K562 (cell line): ENCODE results near the gene THYN1.

Experiments
- ADNP ChIP-seq: fragments of 200-800 bp; sonication (Bioruptor generic); IDR thresholded peaks from 2 replicates; pipeline ENCODE4 v1.6.1; 2016; ENCODE audit warnings: missing genetic modification characterization, missing compliant biosample characterization
- BRD9 ChIP-seq: fragments of 450-650 bp; IDR thresholded peaks from 2 replicates; pipeline ENCODE4 v1.6.1; 2018; ENCODE audit warnings: low read depth; ENCODE audit not compliant: partially characterized antibody
- KAT8 ChIP-seq: fragments of 450-650 bp; IDR thresholded peaks from 2 replicates; pipeline ENCODE4 v1.6.1; 2016; ENCODE audit warnings: low read depth, mild to moderate bottlenecking
- POLR2AphosphoS2 ChIP-seq: IDR thresholded peaks from 2 replicates; pipeline ENCODE4 v1.6.1; 2012; ENCODE audit warnings: low read length, improper control_type of control experiment
- SAFB2 ChIP-seq: fragments of 200-400 bp; formaldehyde crosslinking; IDR thresholded peaks from 2 replicates; pipeline ENCODE4 v1.6.1; 2018; ENCODE audit warnings: borderline replicate concordance, low read length, low read depth, moderate library complexity; ENCODE audit not compliant: severe bottlenecking
- ZNF133 ChIP-seq: fragments of 250-450 bp; sonication (Bioruptor Pico); IDR thresholded peaks from 2 replicates; pipeline ENCODE4 v1.4.0; 2020; ENCODE audit warnings: mild to moderate bottlenecking
- ZNF444 ChIP-seq: fragments of 250-450 bp; sonication (Bioruptor Pico); IDR thresholded peaks from 2 replicates; pipeline ENCODE4 v1.4.0; 2020; ENCODE audit warnings: mild to moderate bottlenecking, moderate library complexity
- ZNF561 ChIP-seq: fragments of 450-650 bp; formaldehyde crosslinking; conservative IDR thresholded peaks from 2 replicates; pipeline ENCODE4 v1.4.0; 2020; ENCODE audit warnings: mild to moderate bottlenecking, moderate library complexity
- TF ChIP-seq, protein P1 (sequence below), 2 experiments: fragments of 450-650 bp; formaldehyde crosslinking in 1 of 2; IDR thresholded peaks; 2 replicates each; pipeline versions ENCODE4 v1.4.0 to v1.6.1; 2014 to 2020; ENCODE audit warnings: mild to moderate bottlenecking in 2 of 2, borderline replicate concordance in 1 of 2, low read depth in 1 of 2
- TF ChIP-seq, protein P2 (sequence below), 3 experiments: IDR thresholded peaks in 2 of 3; conservative IDR thresholded peaks in 1 of 3; 2 replicates each; pipeline ENCODE4 v1.5.1; 2011 to 2012; ENCODE audit warnings: low read length in 3 of 3, mild to moderate bottlenecking in 3 of 3, control low read depth in 2 of 3, improper control_type of control experiment in 1 of 3, inconsistent platforms in 1 of 3, low read depth in 1 of 3, mixed read lengths in 1 of 3, moderate library complexity in 1 of 3; ENCODE audit not compliant: insufficient read depth in 2 of 3
- TF ChIP-seq, protein P3 (sequence below): fragments of 250-450 bp; sonication (Bioruptor Pico); IDR thresholded peaks from 2 replicates; pipeline ENCODE4 v1.4.0; 2020; ENCODE audit warnings: mild to moderate bottlenecking, moderate library complexity
- TF ChIP-seq, protein P4 (sequence below): sonication (generic); formaldehyde crosslinking; IDR thresholded peaks from 2 replicates; pipeline ENCODE4 v1.8.1; 2023; ENCODE audit warnings: mild to moderate bottlenecking, missing genetic modification reagents

DNA sequence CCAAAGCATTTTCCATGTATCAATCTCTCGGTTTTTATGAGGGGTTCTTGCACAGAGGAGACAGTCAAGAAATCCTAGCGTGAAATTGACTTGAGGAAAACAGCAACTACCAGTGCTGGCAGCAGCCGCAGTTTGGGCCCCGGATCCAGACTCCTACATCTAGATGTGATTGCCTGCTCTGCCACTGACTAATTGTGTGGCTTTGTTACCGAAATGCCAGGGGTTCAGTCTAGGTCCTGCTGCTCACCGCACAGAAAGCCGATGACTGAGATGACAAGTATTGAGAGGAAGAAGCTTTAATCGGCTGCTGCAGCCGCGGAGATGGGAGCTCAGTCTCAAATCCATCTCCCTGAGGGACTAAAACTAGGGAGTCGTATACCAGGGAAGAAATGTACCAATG, 14.8 kb upstream of the THYN1 start:
- TF ChIP-seq ADNP (tag) (no peak), POLR2AphosphoS2 (no peak), ZNF444 (CRISPR knock-in tag) (no peak), BRD9 (no peak), ZNF561 (CRISPR knock-in tag) (no peak), SAFB2 (no peak), KAT8 (no peak), ZNF133 (no peak)
- TF ChIP-seq, protein P1, sequence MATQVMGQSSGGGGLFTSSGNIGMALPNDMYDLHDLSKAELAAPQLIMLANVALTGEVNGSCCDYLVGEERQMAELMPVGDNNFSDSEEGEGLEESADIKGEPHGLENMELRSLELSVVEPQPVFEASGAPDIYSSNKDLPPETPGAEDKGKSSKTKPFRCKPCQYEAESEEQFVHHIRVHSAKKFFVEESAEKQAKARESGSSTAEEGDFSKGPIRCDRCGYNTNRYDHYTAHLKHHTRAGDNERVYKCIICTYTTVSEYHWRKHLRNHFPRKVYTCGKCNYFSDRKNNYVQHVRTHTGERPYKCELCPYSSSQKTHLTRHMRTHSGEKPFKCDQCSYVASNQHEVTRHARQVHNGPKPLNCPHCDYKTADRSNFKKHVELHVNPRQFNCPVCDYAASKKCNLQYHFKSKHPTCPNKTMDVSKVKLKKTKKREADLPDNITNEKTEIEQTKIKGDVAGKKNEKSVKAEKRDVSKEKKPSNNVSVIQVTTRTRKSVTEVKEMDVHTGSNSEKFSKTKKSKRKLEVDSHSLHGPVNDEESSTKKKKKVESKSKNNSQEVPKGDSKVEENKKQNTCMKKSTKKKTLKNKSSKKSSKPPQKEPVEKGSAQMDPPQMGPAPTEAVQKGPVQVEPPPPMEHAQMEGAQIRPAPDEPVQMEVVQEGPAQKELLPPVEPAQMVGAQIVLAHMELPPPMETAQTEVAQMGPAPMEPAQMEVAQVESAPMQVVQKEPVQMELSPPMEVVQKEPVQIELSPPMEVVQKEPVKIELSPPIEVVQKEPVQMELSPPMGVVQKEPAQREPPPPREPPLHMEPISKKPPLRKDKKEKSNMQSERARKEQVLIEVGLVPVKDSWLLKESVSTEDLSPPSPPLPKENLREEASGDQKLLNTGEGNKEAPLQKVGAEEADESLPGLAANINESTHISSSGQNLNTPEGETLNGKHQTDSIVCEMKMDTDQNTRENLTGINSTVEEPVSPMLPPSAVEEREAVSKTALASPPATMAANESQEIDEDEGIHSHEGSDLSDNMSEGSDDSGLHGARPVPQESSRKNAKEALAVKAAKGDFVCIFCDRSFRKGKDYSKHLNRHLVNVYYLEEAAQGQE (IDR thresholded peaks at IDR 0.05; ENCODE audit: borderline replicate concordance): no peak
- TF ChIP-seq, protein P1 (CRISPR knock-in tag; IDR thresholded peaks at IDR 0.05; ENCODE audit: low read depth): no peak
- TF ChIP-seq, protein P2, sequence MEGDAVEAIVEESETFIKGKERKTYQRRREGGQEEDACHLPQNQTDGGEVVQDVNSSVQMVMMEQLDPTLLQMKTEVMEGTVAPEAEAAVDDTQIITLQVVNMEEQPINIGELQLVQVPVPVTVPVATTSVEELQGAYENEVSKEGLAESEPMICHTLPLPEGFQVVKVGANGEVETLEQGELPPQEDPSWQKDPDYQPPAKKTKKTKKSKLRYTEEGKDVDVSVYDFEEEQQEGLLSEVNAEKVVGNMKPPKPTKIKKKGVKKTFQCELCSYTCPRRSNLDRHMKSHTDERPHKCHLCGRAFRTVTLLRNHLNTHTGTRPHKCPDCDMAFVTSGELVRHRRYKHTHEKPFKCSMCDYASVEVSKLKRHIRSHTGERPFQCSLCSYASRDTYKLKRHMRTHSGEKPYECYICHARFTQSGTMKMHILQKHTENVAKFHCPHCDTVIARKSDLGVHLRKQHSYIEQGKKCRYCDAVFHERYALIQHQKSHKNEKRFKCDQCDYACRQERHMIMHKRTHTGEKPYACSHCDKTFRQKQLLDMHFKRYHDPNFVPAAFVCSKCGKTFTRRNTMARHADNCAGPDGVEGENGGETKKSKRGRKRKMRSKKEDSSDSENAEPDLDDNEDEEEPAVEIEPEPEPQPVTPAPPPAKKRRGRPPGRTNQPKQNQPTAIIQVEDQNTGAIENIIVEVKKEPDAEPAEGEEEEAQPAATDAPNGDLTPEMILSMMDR (IDR thresholded peaks at IDR 0.05 in 2 of 3, conservative IDR thresholded peaks at IDR 0.05 in 1 of 3; ENCODE audit: insufficient read depth in 2 of 3, low read depth in 1 of 3, low read length in 3 of 3): no peak
- TF ChIP-seq, protein P3, sequence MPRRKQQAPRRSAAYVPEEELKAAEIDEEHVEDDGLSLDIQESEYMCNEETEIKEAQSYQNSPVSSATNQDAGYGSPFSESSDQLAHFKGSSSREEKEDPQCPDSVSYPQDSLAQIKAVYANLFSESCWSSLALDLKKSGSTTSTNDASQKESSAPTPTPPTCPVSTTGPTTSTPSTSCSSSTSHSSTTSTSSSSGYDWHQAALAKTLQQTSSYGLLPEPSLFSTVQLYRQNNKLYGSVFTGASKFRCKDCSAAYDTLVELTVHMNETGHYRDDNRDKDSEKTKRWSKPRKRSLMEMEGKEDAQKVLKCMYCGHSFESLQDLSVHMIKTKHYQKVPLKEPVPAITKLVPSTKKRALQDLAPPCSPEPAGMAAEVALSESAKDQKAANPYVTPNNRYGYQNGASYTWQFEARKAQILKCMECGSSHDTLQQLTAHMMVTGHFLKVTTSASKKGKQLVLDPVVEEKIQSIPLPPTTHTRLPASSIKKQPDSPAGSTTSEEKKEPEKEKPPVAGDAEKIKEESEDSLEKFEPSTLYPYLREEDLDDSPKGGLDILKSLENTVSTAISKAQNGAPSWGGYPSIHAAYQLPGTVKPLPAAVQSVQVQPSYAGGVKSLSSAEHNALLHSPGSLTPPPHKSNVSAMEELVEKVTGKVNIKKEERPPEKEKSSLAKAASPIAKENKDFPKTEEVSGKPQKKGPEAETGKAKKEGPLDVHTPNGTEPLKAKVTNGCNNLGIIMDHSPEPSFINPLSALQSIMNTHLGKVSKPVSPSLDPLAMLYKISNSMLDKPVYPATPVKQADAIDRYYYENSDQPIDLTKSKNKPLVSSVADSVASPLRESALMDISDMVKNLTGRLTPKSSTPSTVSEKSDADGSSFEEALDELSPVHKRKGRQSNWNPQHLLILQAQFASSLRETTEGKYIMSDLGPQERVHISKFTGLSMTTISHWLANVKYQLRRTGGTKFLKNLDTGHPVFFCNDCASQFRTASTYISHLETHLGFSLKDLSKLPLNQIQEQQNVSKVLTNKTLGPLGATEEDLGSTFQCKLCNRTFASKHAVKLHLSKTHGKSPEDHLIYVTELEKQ: no peak
- TF ChIP-seq, protein P4, sequence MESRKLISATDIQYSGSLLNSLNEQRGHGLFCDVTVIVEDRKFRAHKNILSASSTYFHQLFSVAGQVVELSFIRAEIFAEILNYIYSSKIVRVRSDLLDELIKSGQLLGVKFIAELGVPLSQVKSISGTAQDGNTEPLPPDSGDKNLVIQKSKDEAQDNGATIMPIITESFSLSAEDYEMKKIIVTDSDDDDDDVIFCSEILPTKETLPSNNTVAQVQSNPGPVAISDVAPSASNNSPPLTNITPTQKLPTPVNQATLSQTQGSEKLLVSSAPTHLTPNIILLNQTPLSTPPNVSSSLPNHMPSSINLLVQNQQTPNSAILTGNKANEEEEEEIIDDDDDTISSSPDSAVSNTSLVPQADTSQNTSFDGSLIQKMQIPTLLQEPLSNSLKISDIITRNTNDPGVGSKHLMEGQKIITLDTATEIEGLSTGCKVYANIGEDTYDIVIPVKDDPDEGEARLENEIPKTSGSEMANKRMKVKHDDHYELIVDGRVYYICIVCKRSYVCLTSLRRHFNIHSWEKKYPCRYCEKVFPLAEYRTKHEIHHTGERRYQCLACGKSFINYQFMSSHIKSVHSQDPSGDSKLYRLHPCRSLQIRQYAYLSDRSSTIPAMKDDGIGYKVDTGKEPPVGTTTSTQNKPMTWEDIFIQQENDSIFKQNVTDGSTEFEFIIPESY (CRISPR knock-in tag): no peak
